K562 (cell line): ENCODE data around the gene GDF15. TPM values are rescaled to one million over a fixed set of nuclear protein-coding genes. Genes with fewer than 3 reads are reported as not detected.

Experiments used
- MAFF ChIP-seq: IDR thresholded peaks from 2 replicates; pipeline ENCODE4 v1.6.1; 2012; ENCODE audit warnings: low read length, improper control_type of control experiment
- PHB ChIP-seq: fragments of 250-450 bp; sonication (Bioruptor Pico); IDR thresholded peaks from 2 replicates; pipeline ENCODE4 v1.5.0; 2021
- POLR2G ChIP-seq: fragments of 200-400 bp; formaldehyde crosslinking; IDR thresholded peaks from 2 replicates; pipeline ENCODE4 v1.6.1; 2017; ENCODE audit warnings: low read depth, mild to moderate bottlenecking, antibody characterized with exemption, low read length, moderate library complexity
- SMARCA5 ChIP-seq: fragments of 450-650 bp; IDR thresholded peaks from 2 replicates; pipeline ENCODE4 v1.6.1; 2016
- TCFL5 ChIP-seq: fragments of 250-450 bp; sonication (Bioruptor Pico); conservative IDR thresholded peaks from 2 replicates; pipeline ENCODE4 v1.6.1; 2021; ENCODE audit warnings: mild to moderate bottlenecking, moderate library complexity, matching md5 sums
- ZNF584 ChIP-seq: fragments of 200-800 bp; sonication (Bioruptor generic); IDR thresholded peaks from 2 replicates; pipeline ENCODE4 v1.6.1; 2016; ENCODE audit warnings: low read depth, mild to moderate bottlenecking, missing genetic modification characterization, missing compliant biosample characterization
- ZNF79 ChIP-seq: fragments of 250-450 bp; sonication (Bioruptor Pico); IDR thresholded peaks from 2 replicates; pipeline ENCODE4 v1.4.0; 2020; ENCODE audit warnings: low read depth, mild to moderate bottlenecking, moderate library complexity
- polyA plus RNA-seq, 8 experiments: library from polyadenylated mRNA; depleted of rRNA in 4 of 8; stranded (reverse) in 5 of 8; unstranded in 3 of 8; fragments of >200 nt; fragmentation: Nextera tagmentation in 2 of 8; fragmentation: Illumina TruSeq in 1 of 8; extraction: Ambion mirVana in 2 of 8; extraction: Trizol in 1 of 8; gene quantifications; 2 replicates each; pipeline versions ENCODE4 v1.2.1 to v1.2.3, GENCODE V29; 2011 to 2014; ENCODE audit warnings: inconsistent platforms in 1 of 8, missing spikeins in 1 of 8
- total RNA-seq, 7 experiments: library from RNA; depleted of rRNA in 6 of 7; stranded (reverse); fragments of >200 nt in 6 of 7; fragmentation: Illumina TruSeq in 2 of 7; extraction: Trizol in 2 of 7; gene quantifications; 2 replicates each; pipeline versions ENCODE4 v1.2.1 to v1.2.3, GENCODE V29; 2011 to 2021; ENCODE audit warnings: low replicate concordance in 1 of 7
- TF ChIP-seq, protein P1 (sequence below): fragments of 450-650 bp; IDR thresholded peaks from 2 replicates; pipeline ENCODE4 v1.6.1; 2018; ENCODE audit not compliant: partially characterized antibody
- TF ChIP-seq, protein P2 (sequence below): fragments of 450-650 bp; conservative IDR thresholded peaks from 2 replicates; pipeline ENCODE4 v1.6.1; 2016; ENCODE audit warnings: missing genetic modification characterization, low read depth, mild to moderate bottlenecking, missing compliant biosample characterization, moderate library complexity
- TF ChIP-seq, protein P3 (sequence below): fragments of 450-650 bp; IDR thresholded peaks from 2 replicates; pipeline ENCODE4 v1.6.1; 2016
- TF ChIP-seq, protein P4 (sequence below): IDR thresholded peaks from 2 replicates; pipeline ENCODE4 v1.6.1; 2011; ENCODE audit warnings: borderline replicate concordance, low read depth, mild to moderate bottlenecking, moderate library complexity, low read length; ENCODE audit not compliant: insufficient read depth, poor library complexity, severe bottlenecking
- TF ChIP-seq, protein P5 (sequence below): fragments of 250-450 bp; sonication (Bioruptor Pico); IDR thresholded peaks from 2 replicates; pipeline ENCODE4 v1.5.0; 2021; ENCODE audit warnings: mild to moderate bottlenecking, borderline replicate concordance
- TF ChIP-seq, protein P6 (sequence below): sonication (generic); formaldehyde crosslinking; IDR thresholded peaks from 2 replicates; pipeline ENCODE4 v1.5.0; 2020; ENCODE audit warnings: missing genetic modification reagents

Gene GDF15
- total and polyA plus RNA-seq, 9 of the 15 experiments (the other 6 are each of a cell fraction or from before 2014, with no cell fraction given), result 2.3 to 82.4 (median 12.5) TPM

DNA sequence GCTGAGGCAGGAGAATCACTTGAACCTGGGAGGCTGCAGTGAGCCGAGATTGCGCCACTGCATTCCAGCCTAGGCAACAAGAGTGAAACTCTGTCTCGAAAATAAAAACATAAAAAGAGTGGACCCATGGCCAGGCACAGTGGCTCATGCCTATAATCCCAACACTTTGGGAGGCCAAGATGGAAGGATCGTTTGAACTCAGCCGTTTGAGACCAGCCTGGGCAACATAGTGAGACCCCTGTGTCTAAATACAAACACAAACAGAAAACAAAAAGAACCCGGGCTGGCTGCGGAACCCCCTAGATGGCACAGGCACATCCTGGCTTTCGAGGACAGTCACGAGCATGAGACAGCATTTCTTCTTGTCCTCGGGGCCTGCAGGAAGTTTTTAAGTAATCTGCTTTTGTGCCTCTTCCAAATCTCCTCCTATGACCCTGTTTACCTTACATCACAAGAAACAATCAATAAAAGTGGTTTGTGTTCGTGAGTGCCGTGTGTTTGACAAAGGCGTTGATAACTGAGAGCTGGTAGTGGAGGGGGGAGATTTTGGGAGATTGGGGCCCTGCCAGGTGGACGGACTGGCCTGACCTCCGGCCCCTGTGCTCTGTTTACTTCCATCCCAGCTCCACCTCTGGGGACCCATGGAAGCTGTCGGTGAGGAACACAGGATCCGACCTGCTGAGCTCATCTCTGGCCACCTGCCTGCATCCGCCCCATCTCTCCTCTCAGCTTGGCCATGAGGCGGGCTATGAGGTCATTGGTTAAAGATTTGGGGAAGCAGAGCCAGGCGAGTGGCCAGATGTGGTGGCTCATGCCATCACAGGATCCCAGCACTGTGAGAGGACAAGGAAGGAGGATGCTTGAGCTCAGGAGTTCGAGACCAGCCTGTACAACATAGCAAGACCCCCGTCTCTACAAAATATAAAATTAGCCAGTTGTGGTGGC is 5.9 kb upstream of the GDF15 start (continued):
- TF ChIP-seq, protein P1, sequence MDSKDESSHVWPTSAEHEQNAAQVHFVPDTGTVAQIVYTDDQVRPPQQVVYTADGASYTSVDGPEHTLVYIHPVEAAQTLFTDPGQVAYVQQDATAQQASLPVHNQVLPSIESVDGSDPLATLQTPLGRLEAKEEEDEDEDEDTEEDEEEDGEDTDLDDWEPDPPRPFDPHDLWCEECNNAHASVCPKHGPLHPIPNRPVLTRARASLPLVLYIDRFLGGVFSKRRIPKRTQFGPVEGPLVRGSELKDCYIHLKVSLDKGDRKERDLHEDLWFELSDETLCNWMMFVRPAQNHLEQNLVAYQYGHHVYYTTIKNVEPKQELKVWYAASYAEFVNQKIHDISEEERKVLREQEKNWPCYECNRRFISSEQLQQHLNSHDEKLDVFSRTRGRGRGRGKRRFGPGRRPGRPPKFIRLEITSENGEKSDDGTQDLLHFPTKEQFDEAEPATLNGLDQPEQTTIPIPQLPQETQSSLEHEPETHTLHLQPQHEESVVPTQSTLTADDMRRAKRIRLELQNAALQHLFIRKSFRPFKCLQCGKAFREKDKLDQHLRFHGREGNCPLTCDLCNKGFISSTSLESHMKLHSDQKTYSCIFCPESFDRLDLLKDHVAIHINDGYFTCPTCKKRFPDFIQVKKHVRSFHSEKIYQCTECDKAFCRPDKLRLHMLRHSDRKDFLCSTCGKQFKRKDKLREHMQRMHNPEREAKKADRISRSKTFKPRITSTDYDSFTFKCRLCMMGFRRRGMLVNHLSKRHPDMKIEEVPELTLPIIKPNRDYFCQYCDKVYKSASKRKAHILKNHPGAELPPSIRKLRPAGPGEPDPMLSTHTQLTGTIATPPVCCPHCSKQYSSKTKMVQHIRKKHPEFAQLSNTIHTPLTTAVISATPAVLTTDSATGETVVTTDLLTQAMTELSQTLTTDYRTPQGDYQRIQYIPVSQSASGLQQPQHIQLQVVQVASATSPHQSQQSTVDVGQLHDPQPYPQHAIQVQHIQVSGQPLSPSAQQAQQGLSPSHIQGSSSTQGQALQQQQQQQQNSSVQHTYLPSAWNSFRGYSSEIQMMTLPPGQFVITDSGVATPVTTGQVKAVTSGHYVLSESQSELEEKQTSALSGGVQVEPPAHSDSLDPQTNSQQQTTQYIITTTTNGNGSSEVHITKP, result no peak
- TF ChIP-seq, protein P2, sequence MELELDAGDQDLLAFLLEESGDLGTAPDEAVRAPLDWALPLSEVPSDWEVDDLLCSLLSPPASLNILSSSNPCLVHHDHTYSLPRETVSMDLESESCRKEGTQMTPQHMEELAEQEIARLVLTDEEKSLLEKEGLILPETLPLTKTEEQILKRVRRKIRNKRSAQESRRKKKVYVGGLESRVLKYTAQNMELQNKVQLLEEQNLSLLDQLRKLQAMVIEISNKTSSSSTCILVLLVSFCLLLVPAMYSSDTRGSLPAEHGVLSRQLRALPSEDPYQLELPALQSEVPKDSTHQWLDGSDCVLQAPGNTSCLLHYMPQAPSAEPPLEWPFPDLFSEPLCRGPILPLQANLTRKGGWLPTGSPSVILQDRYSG, result peak; percentile 72; the same call in 1 of the 2 replicates
- TF ChIP-seq, protein P3, sequence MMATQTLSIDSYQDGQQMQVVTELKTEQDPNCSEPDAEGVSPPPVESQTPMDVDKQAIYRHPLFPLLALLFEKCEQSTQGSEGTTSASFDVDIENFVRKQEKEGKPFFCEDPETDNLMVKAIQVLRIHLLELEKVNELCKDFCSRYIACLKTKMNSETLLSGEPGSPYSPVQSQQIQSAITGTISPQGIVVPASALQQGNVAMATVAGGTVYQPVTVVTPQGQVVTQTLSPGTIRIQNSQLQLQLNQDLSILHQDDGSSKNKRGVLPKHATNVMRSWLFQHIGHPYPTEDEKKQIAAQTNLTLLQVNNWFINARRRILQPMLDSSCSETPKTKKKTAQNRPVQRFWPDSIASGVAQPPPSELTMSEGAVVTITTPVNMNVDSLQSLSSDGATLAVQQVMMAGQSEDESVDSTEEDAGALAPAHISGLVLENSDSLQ, result peak; percentile 37; the same call in 1 of the 2 replicates
- peak; percentile 34; the same call in 1 of the 2 replicates for TF ChIP-seq PHB (CRISPR knock-in tag)
- TF ChIP-seq SMARCA5, result peak; percentile 46; the same call in 1 of the 2 replicates
- TF ChIP-seq TCFL5 (CRISPR knock-in tag), result 0 out of 2 replicates have a peak, but pooled peaks have one; percentile 36
- TF ChIP-seq, protein P4, sequence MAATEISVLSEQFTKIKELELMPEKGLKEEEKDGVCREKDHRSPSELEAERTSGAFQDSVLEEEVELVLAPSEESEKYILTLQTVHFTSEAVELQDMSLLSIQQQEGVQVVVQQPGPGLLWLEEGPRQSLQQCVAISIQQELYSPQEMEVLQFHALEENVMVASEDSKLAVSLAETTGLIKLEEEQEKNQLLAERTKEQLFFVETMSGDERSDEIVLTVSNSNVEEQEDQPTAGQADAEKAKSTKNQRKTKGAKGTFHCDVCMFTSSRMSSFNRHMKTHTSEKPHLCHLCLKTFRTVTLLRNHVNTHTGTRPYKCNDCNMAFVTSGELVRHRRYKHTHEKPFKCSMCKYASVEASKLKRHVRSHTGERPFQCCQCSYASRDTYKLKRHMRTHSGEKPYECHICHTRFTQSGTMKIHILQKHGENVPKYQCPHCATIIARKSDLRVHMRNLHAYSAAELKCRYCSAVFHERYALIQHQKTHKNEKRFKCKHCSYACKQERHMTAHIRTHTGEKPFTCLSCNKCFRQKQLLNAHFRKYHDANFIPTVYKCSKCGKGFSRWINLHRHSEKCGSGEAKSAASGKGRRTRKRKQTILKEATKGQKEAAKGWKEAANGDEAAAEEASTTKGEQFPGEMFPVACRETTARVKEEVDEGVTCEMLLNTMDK, result no peak
- 0 out of 2 replicates have a peak, but pooled peaks have one; percentile 8 for TF ChIP-seq ZNF79 (CRISPR knock-in tag)
- peak; percentile 87 for TF ChIP-seq ZNF584 (CRISPR knock-in tag)
- TF ChIP-seq, protein P5, sequence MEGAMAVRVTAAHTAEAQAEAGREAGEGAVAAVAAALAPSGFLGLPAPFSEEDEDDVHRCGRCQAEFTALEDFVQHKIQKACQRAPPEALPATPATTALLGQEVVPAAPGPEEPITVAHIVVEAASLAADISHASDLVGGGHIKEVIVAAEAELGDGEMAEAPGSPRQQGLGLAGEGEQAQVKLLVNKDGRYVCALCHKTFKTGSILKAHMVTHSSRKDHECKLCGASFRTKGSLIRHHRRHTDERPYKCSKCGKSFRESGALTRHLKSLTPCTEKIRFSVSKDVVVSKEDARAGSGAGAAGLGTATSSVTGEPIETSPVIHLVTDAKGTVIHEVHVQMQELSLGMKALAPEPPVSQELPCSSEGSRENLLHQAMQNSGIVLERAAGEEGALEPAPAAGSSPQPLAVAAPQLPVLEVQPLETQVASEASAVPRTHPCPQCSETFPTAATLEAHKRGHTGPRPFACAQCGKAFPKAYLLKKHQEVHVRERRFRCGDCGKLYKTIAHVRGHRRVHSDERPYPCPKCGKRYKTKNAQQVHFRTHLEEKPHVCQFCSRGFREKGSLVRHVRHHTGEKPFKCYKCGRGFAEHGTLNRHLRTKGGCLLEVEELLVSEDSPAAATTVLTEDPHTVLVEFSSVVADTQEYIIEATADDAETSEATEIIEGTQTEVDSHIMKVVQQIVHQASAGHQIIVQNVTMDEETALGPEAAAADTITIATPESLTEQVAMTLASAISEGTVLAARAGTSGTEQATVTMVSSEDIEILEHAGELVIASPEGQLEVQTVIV (CRISPR knock-in tag), result no peak
- TF ChIP-seq MAFF, result peak; percentile 55; the same call in 1 of the 2 replicates
- TF ChIP-seq POLR2G, result peak; percentile 38; the same call in 1 of the 2 replicates
- TF ChIP-seq, protein P6, sequence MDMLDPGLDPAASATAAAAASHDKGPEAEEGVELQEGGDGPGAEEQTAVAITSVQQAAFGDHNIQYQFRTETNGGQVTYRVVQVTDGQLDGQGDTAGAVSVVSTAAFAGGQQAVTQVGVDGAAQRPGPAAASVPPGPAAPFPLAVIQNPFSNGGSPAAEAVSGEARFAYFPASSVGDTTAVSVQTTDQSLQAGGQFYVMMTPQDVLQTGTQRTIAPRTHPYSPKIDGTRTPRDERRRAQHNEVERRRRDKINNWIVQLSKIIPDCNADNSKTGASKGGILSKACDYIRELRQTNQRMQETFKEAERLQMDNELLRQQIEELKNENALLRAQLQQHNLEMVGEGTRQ (CRISPR knock-in tag), result no peak
